Measurements from ENCODE around the gene TBL1Y. TPM values are rescaled to one million over a fixed set of nuclear protein-coding genes. Genes with fewer than 3 reads are reported as not detected.
"Not testable (repeated sequence)": the region's sequence is repeated elsewhere in the genome, so short reads cannot be mapped to it uniquely, and the experiment has no call there.

The TBL1Y gene
- polyA plus RNA-seq, 1 donor from 2014 or later, result not detected

DNA sequence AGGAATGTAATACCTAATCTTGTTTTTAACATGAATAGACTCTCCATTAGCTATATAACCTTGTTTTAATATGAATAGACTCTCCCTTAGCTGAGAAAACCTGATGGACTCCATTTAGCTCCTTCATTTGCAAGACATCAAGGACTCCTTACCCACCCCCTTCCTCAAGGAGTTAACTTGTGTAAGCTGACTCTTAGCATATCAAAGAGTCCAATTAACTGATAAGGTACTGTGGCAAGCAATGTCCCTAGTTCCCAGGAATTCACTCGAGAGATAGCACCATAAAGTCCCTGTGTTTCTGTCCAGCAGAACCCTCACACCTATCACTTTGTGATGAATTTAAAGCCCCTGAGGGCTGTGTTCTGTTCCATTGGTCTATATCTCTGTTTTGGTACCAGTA is 15.3 kb upstream of the TBL1Y start:
- Histone ChIP-seq H3K4me2 (ENCODE audit: low read length) (no peak overlapping the region), H4K20me1 (ENCODE audit: insufficient read depth) (no peaks in the 10 kb centered on the region), H3K9ac (ENCODE audit: low read length) (no peak overlapping the region), H3K27me3 (ENCODE audit: insufficient read depth, low read depth, low read length) (no peaks in the 10 kb centered on the region), H3K9me3 (ENCODE audit: low read length) (no peaks in the 10 kb centered on the region), H3K27ac (ENCODE audit: low read length) (no peak overlapping the region), H3K36me3 (ENCODE audit: insufficient read depth, low read length) (no peaks in the 10 kb centered on the region), H2AFZ (ENCODE audit: low read depth, low read length) (no peak overlapping the region), H3K9me2 (ENCODE audit: insufficient read depth, low read length) (no peaks in the 10 kb centered on the region), H3K4me3 (ENCODE audit: low read length) (no peak overlapping the region), H3F3A (ENCODE audit: insufficient read depth, low read length, poor library complexity, severe bottlenecking) (no peaks in the 10 kb centered on the region), H3K79me2 (replicated peaks; ENCODE audit: insufficient read depth, low read length) (no peaks in the 10 kb centered on the region)
- TF ChIP-seq TAF1 (IDR thresholded peaks at IDR 0.05; ENCODE audit: low read depth) (no peak), RAD21 (conservative IDR thresholded peaks at IDR 0.05) (no peak), POLR2AphosphoS5 (IDR thresholded peaks at IDR 0.05) (no peak), EZH2 (IDR thresholded peaks at IDR 0.05; ENCODE audit: borderline replicate concordance, insufficient read depth, low read length, poor library complexity, severe bottlenecking) (no peak), MXI1 (conservative IDR thresholded peaks at IDR 0.05; ENCODE audit: poor library complexity, severe bottlenecking) (no peak), SMC3 (conservative IDR thresholded peaks at IDR 0.05; ENCODE audit: poor library complexity) (no peak), EP300 (conservative IDR thresholded peaks at IDR 0.05; ENCODE audit: poor library complexity, severe bottlenecking) (no peak)
- TF ChIP-seq, protein P1, sequence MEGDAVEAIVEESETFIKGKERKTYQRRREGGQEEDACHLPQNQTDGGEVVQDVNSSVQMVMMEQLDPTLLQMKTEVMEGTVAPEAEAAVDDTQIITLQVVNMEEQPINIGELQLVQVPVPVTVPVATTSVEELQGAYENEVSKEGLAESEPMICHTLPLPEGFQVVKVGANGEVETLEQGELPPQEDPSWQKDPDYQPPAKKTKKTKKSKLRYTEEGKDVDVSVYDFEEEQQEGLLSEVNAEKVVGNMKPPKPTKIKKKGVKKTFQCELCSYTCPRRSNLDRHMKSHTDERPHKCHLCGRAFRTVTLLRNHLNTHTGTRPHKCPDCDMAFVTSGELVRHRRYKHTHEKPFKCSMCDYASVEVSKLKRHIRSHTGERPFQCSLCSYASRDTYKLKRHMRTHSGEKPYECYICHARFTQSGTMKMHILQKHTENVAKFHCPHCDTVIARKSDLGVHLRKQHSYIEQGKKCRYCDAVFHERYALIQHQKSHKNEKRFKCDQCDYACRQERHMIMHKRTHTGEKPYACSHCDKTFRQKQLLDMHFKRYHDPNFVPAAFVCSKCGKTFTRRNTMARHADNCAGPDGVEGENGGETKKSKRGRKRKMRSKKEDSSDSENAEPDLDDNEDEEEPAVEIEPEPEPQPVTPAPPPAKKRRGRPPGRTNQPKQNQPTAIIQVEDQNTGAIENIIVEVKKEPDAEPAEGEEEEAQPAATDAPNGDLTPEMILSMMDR (IDR thresholded peaks at IDR 0.05; ENCODE audit: poor library complexity, severe bottlenecking), result no peak
- TF ChIP-seq, protein P2, sequence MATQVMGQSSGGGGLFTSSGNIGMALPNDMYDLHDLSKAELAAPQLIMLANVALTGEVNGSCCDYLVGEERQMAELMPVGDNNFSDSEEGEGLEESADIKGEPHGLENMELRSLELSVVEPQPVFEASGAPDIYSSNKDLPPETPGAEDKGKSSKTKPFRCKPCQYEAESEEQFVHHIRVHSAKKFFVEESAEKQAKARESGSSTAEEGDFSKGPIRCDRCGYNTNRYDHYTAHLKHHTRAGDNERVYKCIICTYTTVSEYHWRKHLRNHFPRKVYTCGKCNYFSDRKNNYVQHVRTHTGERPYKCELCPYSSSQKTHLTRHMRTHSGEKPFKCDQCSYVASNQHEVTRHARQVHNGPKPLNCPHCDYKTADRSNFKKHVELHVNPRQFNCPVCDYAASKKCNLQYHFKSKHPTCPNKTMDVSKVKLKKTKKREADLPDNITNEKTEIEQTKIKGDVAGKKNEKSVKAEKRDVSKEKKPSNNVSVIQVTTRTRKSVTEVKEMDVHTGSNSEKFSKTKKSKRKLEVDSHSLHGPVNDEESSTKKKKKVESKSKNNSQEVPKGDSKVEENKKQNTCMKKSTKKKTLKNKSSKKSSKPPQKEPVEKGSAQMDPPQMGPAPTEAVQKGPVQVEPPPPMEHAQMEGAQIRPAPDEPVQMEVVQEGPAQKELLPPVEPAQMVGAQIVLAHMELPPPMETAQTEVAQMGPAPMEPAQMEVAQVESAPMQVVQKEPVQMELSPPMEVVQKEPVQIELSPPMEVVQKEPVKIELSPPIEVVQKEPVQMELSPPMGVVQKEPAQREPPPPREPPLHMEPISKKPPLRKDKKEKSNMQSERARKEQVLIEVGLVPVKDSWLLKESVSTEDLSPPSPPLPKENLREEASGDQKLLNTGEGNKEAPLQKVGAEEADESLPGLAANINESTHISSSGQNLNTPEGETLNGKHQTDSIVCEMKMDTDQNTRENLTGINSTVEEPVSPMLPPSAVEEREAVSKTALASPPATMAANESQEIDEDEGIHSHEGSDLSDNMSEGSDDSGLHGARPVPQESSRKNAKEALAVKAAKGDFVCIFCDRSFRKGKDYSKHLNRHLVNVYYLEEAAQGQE (IDR thresholded peaks at IDR 0.05; ENCODE audit: borderline replicate concordance), result no peak

DNA sequence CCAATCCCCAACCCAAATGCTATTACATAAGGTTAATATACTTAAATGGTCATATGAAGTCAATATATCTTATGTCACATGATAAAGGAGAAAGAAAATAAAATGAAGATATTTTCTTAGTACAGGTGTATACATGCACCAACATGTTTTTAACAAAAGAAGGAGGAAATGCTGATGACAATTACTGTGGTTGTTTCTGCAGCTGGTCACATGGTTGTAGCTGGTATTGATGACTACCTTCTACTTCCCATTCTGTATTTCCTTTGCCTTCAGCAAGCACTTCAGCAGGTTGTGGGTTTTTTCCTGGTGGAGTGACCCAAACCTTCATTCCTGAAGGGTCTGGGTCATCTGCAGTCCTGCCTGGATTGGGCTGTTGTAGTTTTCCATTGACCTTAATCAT is 8.4 kb upstream of the TBL1Y start:
- H3K9ac ChIP-seq (ENCODE audit: low read length); H3K36me3 ChIP-seq (ENCODE audit: insufficient read depth, low read length): not testable (repeated sequence)

DNA sequence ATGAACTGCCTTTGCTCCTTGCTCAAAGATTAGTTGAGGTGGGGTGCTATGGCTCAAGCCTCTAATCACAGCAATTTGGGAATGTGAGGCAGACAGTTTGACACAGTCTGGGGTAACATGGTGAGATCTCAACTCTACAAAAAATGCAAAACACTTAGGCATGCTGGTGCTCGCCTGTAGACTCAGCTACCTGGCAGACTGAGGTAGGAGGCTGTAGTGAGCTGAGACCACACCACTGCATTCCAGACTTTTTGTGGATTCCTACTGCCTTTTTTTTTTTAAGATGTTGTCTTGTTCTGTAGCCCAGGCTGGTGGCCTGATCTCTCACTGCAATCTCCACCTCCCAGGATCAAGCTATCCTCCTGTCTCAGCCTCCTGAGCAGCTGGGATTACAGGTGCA is 2.9 kb upstream of the TBL1Y start:
- H3F3A ChIP-seq (ENCODE audit: insufficient read depth, low read length, poor library complexity, severe bottlenecking), result no peaks in the 10 kb centered on the region
- no peaks in the 10 kb centered on the region for H3K9me3 ChIP-seq (ENCODE audit: low read length)
- H4K20me1 ChIP-seq (ENCODE audit: insufficient read depth), result no peaks in the 10 kb centered on the region
- no peaks in the 10 kb centered on the region for H3K9me2 ChIP-seq (ENCODE audit: insufficient read depth, low read length)
- H3K27ac ChIP-seq (ENCODE audit: low read length), result no peak overlapping the region
- H2AFZ ChIP-seq (ENCODE audit: low read depth, low read length), result no peak overlapping the region
- no peaks in the 10 kb centered on the region for H3K36me3 ChIP-seq (ENCODE audit: insufficient read depth, low read length)
- no peak overlapping the region for H3K9ac ChIP-seq (ENCODE audit: low read length)
- TF ChIP-seq EZH2 (IDR thresholded peaks at IDR 0.05; ENCODE audit: borderline replicate concordance, insufficient read depth, low read length, poor library complexity, severe bottlenecking) (no peak), EP300 (conservative IDR thresholded peaks at IDR 0.05; ENCODE audit: poor library complexity, severe bottlenecking) (no peak), SMC3 (conservative IDR thresholded peaks at IDR 0.05; ENCODE audit: poor library complexity) (no peak)
- H3K4me3 ChIP-seq (ENCODE audit: low read length), result no peak overlapping the region
- peaks cover 19% of the 10 kb centered on the region for H3K27me3 ChIP-seq (ENCODE audit: insufficient read depth, low read depth, low read length)
- H3K4me2 ChIP-seq (ENCODE audit: low read length), result no peak overlapping the region
- no peaks in the 10 kb centered on the region for H3K79me2 ChIP-seq (replicated peaks; ENCODE audit: insufficient read depth, low read length)

More for the DNA sequence above, 8.4 kb upstream of the TBL1Y start:
- H3K27me3 ChIP-seq (ENCODE audit: insufficient read depth, low read depth, low read length); H4K20me1 ChIP-seq (ENCODE audit: insufficient read depth); H3K79me2 ChIP-seq (replicated peaks; ENCODE audit: insufficient read depth, low read length); H3F3A ChIP-seq (ENCODE audit: insufficient read depth, low read length, poor library complexity, severe bottlenecking); H3K9me3 ChIP-seq (ENCODE audit: low read length); H3K9me2 ChIP-seq (ENCODE audit: insufficient read depth, low read length); H3K4me3 ChIP-seq (ENCODE audit: low read length); H3K4me2 ChIP-seq (ENCODE audit: low read length); H3K27ac ChIP-seq (ENCODE audit: low read length); H2AFZ ChIP-seq (ENCODE audit: low read depth, low read length): not testable (repeated sequence)

DNA sequence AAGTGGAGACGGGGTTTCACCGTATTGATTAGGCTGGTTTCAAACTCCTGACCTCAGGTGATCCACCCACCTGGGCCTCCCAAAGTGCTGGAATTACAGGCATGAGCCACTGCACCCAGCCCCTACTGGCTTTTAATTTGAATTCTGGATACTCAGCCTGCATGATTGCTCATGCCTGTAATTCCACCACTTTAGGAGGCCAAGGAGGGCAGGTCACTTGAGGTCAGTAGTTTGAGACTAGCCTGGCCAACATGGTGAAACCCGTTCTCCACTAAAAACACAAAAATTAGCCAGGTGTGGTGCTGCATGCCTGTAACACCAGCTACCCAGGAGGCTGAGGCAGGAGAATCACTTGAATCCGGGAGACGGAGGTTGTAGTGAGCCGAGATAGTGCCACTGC is 2.5 kb upstream of the TBL1Y start:
- H4K20me1 ChIP-seq (ENCODE audit: insufficient read depth); H3K36me3 ChIP-seq (ENCODE audit: insufficient read depth, low read length); H3K4me2 ChIP-seq (ENCODE audit: low read length); H2AFZ ChIP-seq (ENCODE audit: low read depth, low read length); H3K9me3 ChIP-seq (ENCODE audit: low read length); H3F3A ChIP-seq (ENCODE audit: insufficient read depth, low read length, poor library complexity, severe bottlenecking); H3K79me2 ChIP-seq (replicated peaks; ENCODE audit: insufficient read depth, low read length); H3K4me3 ChIP-seq (ENCODE audit: low read length); H3K9ac ChIP-seq (ENCODE audit: low read length); H3K27ac ChIP-seq (ENCODE audit: low read length); H3K9me2 ChIP-seq (ENCODE audit: insufficient read depth, low read length): not testable (repeated sequence)
- H3K27me3 ChIP-seq (ENCODE audit: insufficient read depth, low read depth, low read length), result peaks cover 19% of the 10 kb centered on the region

All from neural cell (in vitro differentiated cells).